Measurements from ENCODE around the gene ALOX12B. TPM values are rescaled to one million over a fixed set of nuclear protein-coding genes. Genes with fewer than 3 reads are reported as not detected.
"Not testable (repeated sequence)": the region's sequence is repeated elsewhere in the genome, so short reads cannot be mapped to it uniquely, and the experiment has no call there.

ALOX12B gene
- polyA plus RNA-seq, 1 donor: 2.8 TPM

DNA sequence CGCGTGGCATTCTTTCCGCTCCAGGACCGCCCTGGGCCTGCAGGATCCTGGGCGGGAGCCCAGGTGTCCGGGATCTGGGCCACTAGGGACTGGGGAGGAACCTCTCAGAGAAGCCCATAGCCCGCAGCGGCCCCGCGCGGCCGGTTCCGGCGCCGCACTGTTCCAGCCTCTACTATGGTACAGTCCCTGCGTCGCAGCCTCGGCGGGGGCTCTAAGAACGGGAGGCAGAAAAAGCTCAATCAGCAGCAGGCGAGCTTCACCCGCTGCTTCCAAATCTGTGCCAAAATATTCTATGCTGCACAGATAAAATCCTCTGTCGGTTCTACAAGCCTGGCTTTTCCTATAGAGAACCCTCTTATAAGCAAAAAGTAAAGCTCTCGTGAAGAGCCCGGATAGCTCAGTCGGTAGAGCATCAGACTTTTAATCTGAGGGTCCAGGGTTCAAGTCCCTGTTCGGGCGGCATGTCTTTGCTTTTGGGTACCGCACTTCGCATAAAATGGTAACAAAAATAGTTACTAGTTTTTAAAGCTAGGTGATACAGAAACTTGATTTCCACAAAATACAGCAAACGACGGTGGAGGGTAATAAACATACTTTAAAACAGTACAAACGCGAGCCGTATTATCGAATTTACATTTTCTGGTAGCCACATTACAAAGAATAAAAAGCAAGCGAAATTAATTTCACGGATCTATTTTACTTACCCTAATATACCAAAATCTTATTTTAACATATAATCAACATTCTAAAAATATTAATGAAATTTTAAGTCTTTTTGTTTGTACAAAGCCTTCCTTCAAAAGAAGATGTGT lies 31.5 kb upstream of the ALOX12B start:
- Histone ChIP-seq H3K4me3 (ENCODE audit: low read length) (peak overlapping the region; percentile 55), H3K9me3 (ENCODE audit: control insufficient read depth, low read depth, low read length) (peaks cover 4% of the 10 kb centered on the region), H3K4me1 (ENCODE audit: control insufficient read depth, insufficient read depth, low read length) (peaks cover 54% of the 10 kb centered on the region), H3K36me3 (ENCODE audit: control insufficient read depth, insufficient read depth, low read length) (no peaks in the 10 kb centered on the region), H3K27ac (ENCODE audit: low read length) (peak overlapping the region; percentile 71), H3K27me3 (ENCODE audit: control insufficient read depth, insufficient read depth, low read length) (peaks cover 67% of the 10 kb centered on the region)
- DNase-seq: peak; percentile 71 to 81
- WGBS (ENCODE audit: insufficient coverage, low lambda C conversion rate): 1% methylated on average over 13 of the region's 38 CpGs

DNA sequence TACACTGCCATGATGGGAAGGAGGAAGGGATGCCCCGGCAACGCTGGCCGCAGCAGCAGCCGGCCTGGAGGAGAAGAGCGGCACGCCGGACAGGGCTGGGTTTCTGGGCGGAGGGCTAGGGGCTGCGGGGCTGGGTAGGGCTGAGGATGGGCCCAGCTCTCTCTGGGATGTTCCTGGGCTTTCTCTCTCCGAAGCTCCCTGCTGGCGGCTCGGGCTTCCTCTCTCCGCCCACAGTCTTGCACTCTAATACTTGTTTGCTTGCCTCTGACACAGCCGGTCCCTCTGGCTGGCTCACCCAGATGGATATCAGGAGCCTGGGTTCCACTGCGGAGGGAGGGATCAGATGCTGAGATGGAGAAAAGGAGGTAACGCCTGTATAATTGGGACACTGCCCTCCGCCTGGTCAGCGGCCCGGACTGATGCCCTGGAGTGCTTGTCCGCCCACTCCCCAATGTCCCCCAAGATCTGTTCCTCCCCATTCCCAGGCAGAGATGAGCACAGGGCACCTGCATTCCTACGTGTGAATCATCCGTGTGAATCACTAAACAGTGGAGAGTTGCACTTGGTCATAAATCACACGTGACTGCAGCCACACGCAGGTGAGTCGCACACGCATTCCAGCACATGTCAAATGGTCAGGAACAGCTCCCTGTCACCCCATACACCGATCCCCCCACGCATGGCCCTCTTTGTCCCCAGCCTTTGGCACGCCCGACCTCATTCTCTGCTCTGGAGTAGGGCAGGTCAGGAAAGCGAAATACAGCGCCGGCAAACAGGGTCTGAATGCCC lies 30.7 kb upstream of the ALOX12B start, which contains the start of gene ALOXE3:
Gene ALOXE3, minus strand, starts transcription at position 535 of the 789 bp plus-strand sequence. Its CDS starts 524 bp downstream, at position 11.
- Histone ChIP-seq H3K9me3 (ENCODE audit: control insufficient read depth, low read depth, low read length) (peaks cover 4% of the 10 kb centered on the region), H3K4me1 (ENCODE audit: control insufficient read depth, insufficient read depth, low read length) (peaks cover 46% of the 10 kb centered on the region), H3K27me3 (ENCODE audit: control insufficient read depth, insufficient read depth, low read length) (peaks cover 66% of the 10 kb centered on the region), H3K36me3 (ENCODE audit: control insufficient read depth, insufficient read depth, low read length) (no peaks in the 10 kb centered on the region), H3K27ac (ENCODE audit: low read length) (peak within 1 kb of the TSS; percentile 71), H3K4me3 (ENCODE audit: low read length) (peak within 1 kb of the TSS; percentile 55)
- peak; percentile 81 to 87 for DNase-seq
- WGBS (ENCODE audit: insufficient coverage, low lambda C conversion rate): no CpG with 5 or more reads among the region's 33 CpGs

DNA sequence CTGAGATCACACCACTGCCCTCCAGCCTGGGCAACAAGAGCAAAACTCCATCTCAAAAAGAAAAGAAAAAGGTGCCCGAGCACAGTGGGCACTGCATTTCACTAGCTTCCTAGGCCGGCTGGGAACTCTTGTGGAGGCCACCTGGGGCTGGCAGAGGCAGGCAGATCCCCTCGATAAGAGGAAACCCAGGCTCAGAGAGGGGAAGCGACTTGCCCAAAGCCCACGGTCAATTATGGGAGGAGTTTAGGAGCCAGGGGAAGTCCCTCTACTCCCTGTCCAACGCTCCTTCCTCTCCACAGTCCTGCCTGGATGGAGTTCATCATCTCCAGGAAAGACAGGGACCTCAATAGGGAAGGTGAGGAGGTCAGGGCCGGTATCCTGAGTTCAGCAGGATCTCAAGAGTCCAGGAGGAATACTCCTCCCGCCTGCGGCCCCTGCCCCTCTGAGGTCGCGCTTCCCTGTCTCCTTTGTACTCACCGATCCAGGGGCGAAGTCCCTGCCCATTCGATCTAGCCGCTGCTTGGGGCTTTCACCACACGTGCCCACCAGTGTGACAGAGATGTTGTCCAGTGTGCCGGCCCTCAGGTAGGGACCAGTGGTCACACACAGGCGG lies 30.0 kb upstream of the ALOX12B start:
- peaks cover 65% of the 10 kb centered on the region for H3K27me3 ChIP-seq (ENCODE audit: control insufficient read depth, insufficient read depth, low read length)

DNA sequence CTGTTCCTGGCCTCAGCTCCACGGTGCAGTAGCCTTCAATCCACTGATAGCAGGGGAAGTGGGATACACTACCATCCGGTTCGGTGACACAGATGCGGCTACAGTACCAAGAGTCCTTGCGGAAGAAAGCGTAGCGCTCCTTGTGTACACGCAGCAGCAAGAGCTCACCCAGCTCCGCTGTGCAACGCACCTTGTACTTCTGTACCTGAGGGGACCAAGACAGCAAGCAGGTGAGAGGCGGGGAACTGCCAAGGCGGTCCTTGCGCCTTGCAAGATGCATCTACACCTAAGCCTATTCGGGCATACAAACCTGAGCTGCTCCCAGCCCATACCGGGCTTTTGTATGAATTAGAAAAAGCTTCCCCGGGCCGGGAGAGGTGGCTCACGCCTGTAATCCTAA lies 29.3 kb upstream of the ALOX12B start:
- Histone ChIP-seq H3K4me1 (ENCODE audit: control insufficient read depth, insufficient read depth, low read length) (peaks cover 34% of the 10 kb centered on the region), H3K4me3 (ENCODE audit: low read length) (no peak overlapping the region), H3K27ac (ENCODE audit: low read length) (no peak overlapping the region), H3K9me3 (ENCODE audit: control insufficient read depth, low read depth, low read length) (no peaks in the 10 kb centered on the region), H3K27me3 (ENCODE audit: control insufficient read depth, insufficient read depth, low read length) (peaks cover 65% of the 10 kb centered on the region), H3K36me3 (ENCODE audit: control insufficient read depth, insufficient read depth, low read length) (no peaks in the 10 kb centered on the region)
- peak in 1 of 2 donors; percentile 50 for DNase-seq
- no CpG with 5 or more reads among the region's 18 CpGs for WGBS (ENCODE audit: insufficient coverage, low lambda C conversion rate)

More for the DNA sequence above, 30.0 kb upstream of the ALOX12B start:
- Histone ChIP-seq H3K9me3 (ENCODE audit: control insufficient read depth, low read depth, low read length) (no peaks in the 10 kb centered on the region), H3K27ac (ENCODE audit: low read length) (peak overlapping the region; percentile 71), H3K4me3 (ENCODE audit: low read length) (peak overlapping the region; percentile 55), H3K36me3 (ENCODE audit: control insufficient read depth, insufficient read depth, low read length) (no peaks in the 10 kb centered on the region), H3K4me1 (ENCODE audit: control insufficient read depth, insufficient read depth, low read length) (peaks cover 39% of the 10 kb centered on the region)
- WGBS (ENCODE audit: insufficient coverage, low lambda C conversion rate): no CpG with 5 or more reads among the region's 18 CpGs
- DNase-seq: peak in 1 of 2 donors; percentile 55

DNA sequence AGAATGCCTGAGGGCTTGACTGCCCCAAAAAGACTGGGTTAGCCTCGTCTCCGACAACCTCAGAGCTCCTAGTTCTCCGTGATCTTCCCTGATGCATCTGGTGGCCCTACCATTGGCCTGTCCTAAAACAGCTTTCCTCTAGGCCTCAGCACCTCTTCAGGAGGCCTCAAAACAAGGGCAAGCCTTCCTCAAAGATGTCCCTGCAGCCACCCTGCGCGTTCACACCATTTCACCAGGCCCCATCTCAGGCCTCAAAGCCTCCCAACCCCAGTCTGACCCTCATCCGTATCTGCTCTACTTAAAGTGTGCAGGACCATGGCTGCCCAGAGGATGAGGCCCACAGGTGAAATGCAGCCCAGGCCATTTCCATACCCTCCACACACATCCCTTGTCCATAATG lies 23.4 kb upstream of the ALOX12B start:
- H3K27me3 ChIP-seq (ENCODE audit: control insufficient read depth, insufficient read depth, low read length): peaks cover 70% of the 10 kb centered on the region
- H3K4me3 ChIP-seq (ENCODE audit: low read length): no peak overlapping the region
- WGBS (ENCODE audit: insufficient coverage, low lambda C conversion rate): no CpG with 5 or more reads among the region's 6 CpGs
- no peak for DNase-seq
- H3K27ac ChIP-seq (ENCODE audit: low read length): no peak overlapping the region
- H3K36me3 ChIP-seq (ENCODE audit: control insufficient read depth, insufficient read depth, low read length): no peaks in the 10 kb centered on the region
- no peaks in the 10 kb centered on the region for H3K9me3 ChIP-seq (ENCODE audit: control insufficient read depth, low read depth, low read length)
- H3K4me1 ChIP-seq (ENCODE audit: control insufficient read depth, insufficient read depth, low read length): peaks cover 9% of the 10 kb centered on the region

DNA sequence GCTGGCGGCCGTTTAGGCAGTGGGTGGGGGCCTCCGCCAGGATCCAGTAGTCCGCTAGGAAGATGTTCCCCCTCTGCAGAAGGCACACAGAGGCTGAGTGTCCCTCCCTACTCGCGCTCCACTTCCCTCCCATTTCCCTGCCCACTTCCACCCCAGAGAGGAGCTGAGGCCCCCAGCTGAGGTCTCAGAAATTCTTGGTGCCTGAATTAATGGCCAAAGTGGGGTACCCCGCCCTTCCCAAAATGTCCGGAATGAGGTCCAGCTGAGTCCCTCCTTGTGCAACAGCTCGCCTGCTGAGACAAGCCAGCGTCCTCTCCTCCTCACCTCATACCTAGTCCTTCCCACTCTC lies 22.9 kb upstream of the ALOX12B start:
- no peaks in the 10 kb centered on the region for H3K9me3 ChIP-seq (ENCODE audit: control insufficient read depth, low read depth, low read length)
- WGBS (ENCODE audit: insufficient coverage, low lambda C conversion rate): no CpG with 5 or more reads among the region's 10 CpGs
- no peak overlapping the region for H3K27ac ChIP-seq (ENCODE audit: low read length)
- H3K27me3 ChIP-seq (ENCODE audit: control insufficient read depth, insufficient read depth, low read length): peaks cover 65% of the 10 kb centered on the region
- H3K4me1 ChIP-seq (ENCODE audit: control insufficient read depth, insufficient read depth, low read length): peaks cover 9% of the 10 kb centered on the region
- DNase-seq: no peak
- H3K4me3 ChIP-seq (ENCODE audit: low read length): no peak overlapping the region
- H3K36me3 ChIP-seq (ENCODE audit: control insufficient read depth, insufficient read depth, low read length): no peaks in the 10 kb centered on the region

DNA sequence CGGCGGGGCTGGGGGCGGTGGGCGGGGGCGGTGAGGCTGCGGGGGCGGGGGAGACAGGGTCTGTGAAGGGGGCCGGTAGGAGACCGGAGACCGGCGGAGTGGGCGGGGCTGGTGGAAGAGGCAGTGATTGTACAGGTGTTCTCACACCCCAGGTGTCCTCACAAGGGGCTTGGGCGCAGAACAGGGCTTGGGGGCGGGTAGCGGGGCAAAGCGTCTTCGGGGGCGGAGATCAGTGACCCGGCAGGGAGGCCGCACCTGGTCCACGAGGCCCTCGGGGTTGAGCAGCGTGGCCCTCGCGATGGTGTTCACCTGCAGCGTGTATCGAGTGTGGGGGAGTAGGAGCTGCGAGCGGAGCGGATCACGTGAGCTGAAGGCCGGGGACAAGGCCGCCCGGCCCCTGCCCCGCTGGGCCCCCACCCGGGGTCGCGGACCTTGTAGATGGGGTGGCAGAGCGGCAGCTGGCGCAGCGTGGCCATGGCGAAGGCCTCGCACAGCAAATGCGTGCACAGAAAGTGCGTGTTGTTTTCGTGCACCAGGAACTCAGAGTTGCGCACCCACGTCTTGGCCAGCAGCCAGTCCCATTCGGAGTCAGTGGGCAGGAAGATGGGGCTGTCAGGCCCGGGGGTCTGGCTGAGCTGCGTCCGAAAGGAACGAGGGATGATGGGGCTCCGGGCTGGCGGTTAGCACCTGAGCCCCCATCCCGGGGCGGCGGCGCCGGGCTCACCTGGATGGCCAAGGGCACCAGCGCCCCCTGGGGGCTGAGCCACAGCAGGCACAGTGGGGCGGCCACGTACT lies 22.3 kb upstream of the ALOX12B start:
- no CpG with 5 or more reads among the region's 63 CpGs for WGBS (ENCODE audit: insufficient coverage, low lambda C conversion rate)
- Histone ChIP-seq H3K27ac (ENCODE audit: low read length) (no peak overlapping the region), H3K4me1 (ENCODE audit: control insufficient read depth, insufficient read depth, low read length) (peaks cover 9% of the 10 kb centered on the region), H3K36me3 (ENCODE audit: control insufficient read depth, insufficient read depth, low read length) (no peaks in the 10 kb centered on the region), H3K4me3 (ENCODE audit: low read length) (peak overlapping the region; percentile 49), H3K9me3 (ENCODE audit: control insufficient read depth, low read depth, low read length) (no peaks in the 10 kb centered on the region), H3K27me3 (ENCODE audit: control insufficient read depth, insufficient read depth, low read length) (peaks cover 59% of the 10 kb centered on the region)
- DNase-seq: peak; percentile 59 to 63

DNA sequence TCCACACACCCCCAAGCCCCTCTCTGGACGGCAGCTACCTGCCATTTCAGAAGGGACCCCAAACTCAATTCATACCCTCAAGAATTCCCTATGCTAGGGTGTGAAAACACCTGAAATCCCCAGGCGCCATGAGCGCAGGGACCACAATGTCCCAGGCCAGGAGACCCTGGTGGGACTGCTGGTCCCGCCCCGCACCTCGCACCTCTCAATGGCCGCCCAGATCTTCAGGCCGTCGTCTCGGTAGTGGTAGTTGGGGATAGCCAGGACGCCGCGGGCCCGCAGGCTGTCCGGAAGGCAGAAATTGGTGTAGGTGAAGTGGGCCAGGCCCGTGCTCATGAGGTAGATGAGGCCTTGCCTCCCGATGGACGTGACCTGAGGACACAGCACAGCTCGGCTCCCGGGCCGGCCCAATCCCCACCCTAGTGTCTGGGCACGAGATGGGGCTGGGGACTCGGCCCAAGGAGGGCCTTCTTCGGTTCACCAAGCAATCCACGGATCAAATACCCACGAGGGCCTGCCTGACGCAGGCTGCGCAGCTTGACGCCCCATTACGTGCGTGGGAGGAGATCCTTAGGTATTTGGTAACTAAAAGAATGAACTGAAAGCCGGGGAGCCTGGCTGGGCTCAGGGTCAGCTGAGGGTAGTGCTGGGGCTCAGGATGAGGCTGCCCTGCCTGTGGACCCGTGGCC lies 21.6 kb upstream of the ALOX12B start:
- no peak for DNase-seq
- Histone ChIP-seq H3K9me3 (ENCODE audit: control insufficient read depth, low read depth, low read length) (no peaks in the 10 kb centered on the region), H3K27me3 (ENCODE audit: control insufficient read depth, insufficient read depth, low read length) (peaks cover 55% of the 10 kb centered on the region), H3K36me3 (ENCODE audit: control insufficient read depth, insufficient read depth, low read length) (no peaks in the 10 kb centered on the region), H3K4me1 (ENCODE audit: control insufficient read depth, insufficient read depth, low read length) (peaks cover 9% of the 10 kb centered on the region), H3K4me3 (ENCODE audit: low read length) (no peak overlapping the region), H3K27ac (ENCODE audit: low read length) (no peak overlapping the region)
- WGBS (ENCODE audit: insufficient coverage, low lambda C conversion rate): no CpG with 5 or more reads among the region's 33 CpGs

DNA sequence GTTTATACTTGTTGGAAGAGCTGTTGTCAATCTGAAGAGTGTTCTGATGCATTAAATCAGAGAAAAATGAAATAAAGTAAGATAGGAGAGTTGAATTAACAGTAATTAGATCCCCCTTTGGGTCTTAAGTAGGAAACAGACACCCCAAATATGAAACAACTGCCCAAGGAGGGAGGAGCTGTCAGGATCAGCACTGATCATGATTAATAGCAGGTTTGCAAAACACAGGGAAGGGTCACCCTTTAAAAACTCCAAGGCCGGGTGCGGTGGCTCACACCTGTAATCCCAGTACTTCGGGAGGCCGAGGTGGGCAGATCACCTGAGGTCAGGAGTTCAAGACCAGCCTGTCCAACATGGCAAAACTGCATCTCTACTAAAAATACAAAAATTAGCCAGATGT lies 19.5 kb upstream of the ALOX12B start:
- not testable (repeated sequence) for H3K36me3 ChIP-seq (ENCODE audit: control insufficient read depth, insufficient read depth, low read length); H3K9me3 ChIP-seq (ENCODE audit: control insufficient read depth, low read depth, low read length); H3K4me1 ChIP-seq (ENCODE audit: control insufficient read depth, insufficient read depth, low read length); H3K4me3 ChIP-seq (ENCODE audit: low read length); H3K27ac ChIP-seq (ENCODE audit: low read length); DNase-seq
- WGBS (ENCODE audit: insufficient coverage, low lambda C conversion rate): no CpG with 5 or more reads among the region's 4 CpGs
- peaks cover 44% of the 10 kb centered on the region for H3K27me3 ChIP-seq (ENCODE audit: control insufficient read depth, insufficient read depth, low read length)

All from large intestine (tissue), 3 donors.